Astrocyte of the cerebellum (primary cell): ENCODE data around the gene XYLT1.

Source experiments
- DNase-seq: peaks from one replicate; pipeline ENCODE4 v3.0.0-alpha.2; 2011; ENCODE audit warnings: low read depth
- H3K4me3 ChIP-seq: 2 replicates; pipeline ENCODE4 v1.5.1; 2011; ENCODE audit warnings: mild to moderate bottlenecking, low read depth, low read length, moderate library complexity
- CTCF ChIP-seq: IDR thresholded peaks from 2 replicates; pipeline ENCODE4 v1.5.1; 2012; ENCODE audit warnings: low read length, low read depth, moderate library complexity, mild to moderate bottlenecking; ENCODE audit errors: missing control alignments
- in situ Hi-C: cut with HindIII; loops from 2 replicates; pipeline ENCODE4 v1.10.0; 2017; ENCODE audit warnings: low sequenced_read_pairs

XYLT1 gene

GRCh38 chr16:17215306-17215705 is 255.5 kb downstream of the XYLT1 start:
- no peak for DNase-seq
- in situ Hi-C loops, result no loop called here
- no peak for TF ChIP-seq CTCF
- no peak overlapping the region for H3K4me3 ChIP-seq

GRCh38 chr16:17213974-17214373 is 256.8 kb downstream of the XYLT1 start:
- no peak for DNase-seq
- in situ Hi-C loops, result no loop called here
- TF ChIP-seq CTCF, result no peak
- H3K4me3 ChIP-seq, result no peak overlapping the region

GRCh38 chr16:17213025-17213424 is 257.7 kb downstream of the XYLT1 start:
- TF ChIP-seq CTCF, result no peak
- H3K4me3 ChIP-seq, result no peak overlapping the region
- no peak for DNase-seq
- in situ Hi-C loops, result no loop called here

GRCh38 chr16:17212606-17213005 is 258.2 kb downstream of the XYLT1 start:
- in situ Hi-C loops, result no loop called here
- no peak overlapping the region for H3K4me3 ChIP-seq
- DNase-seq, result no peak
- no peak for TF ChIP-seq CTCF

- TF ChIP-seq CTCF, result peak; percentile 49
- no peak overlapping the region for H3K4me3 ChIP-seq
- no peak for DNase-seq
Measured at GRCh38 chr16:17211797-17212196, 259.0 kb downstream of the XYLT1 start.

GRCh38 chr16:17206712-17207111 is 264.0 kb downstream of the XYLT1 start:
- TF ChIP-seq CTCF, result no peak
- DNase-seq, result no peak
- H3K4me3 ChIP-seq, result no peak overlapping the region
- in situ Hi-C loops, result no loop called here

More at GRCh38 chr16:17211797-17212196, 259.0 kb downstream of the XYLT1 start:
- in situ Hi-C loops, result no loop called here
